ENCODE results near the gene NDUFB10. TPM values are rescaled to one million over a fixed set of nuclear protein-coding genes. Genes with fewer than 3 reads are reported as not detected.
A peak's percentile ranks its signal among the peaks of the same experiment; 100 is the strongest.

Gene NDUFB10
- total RNA-seq, 4 donors from 2014 or later, result 137 to 496 (median 250) TPM

GRCh38 chr16:1979271-1980029, 20.1 kb downstream of the NDUFB10 start:
- Histone ChIP-seq H3K27me3 (peaks cover 44% of the 10 kb centered on the region), H3K36me3 (peaks cover 0 to 12% (median 7%) of the 10 kb centered on the region in 4 donors), H3K4me1 (peaks cover 7 to 49% (median 42%) of the 10 kb centered on the region in 4 donors), H3K4me3 (peak overlapping the region in 3 of 4 donors; percentile 36 to 47 (median 39)), H3K27ac (peak overlapping the region; percentile 91 to 95 (median 93)), H3K9me3 (no peaks in the 10 kb centered on the region)
- peak; percentile 92 for DNase-seq
- in situ Hi-C loops (cut with MboI; ENCODE audit: low pct_ligation_motif_present in 1 of 4, low pct_unique_long_range_greater_than_20kb in 1 of 4, low sequenced_read_pairs in 3 of 4), result no loop called here
- peak; percentile 22 to 92 (median 92) for TF ChIP-seq POLR2AphosphoS5 (IDR thresholded peaks at IDR 0.05)
- TF ChIP-seq EP300 (IDR thresholded peaks at IDR 0.05; ENCODE audit: low read depth), result no peak
- TF ChIP-seq CTCF (IDR thresholded peaks at IDR 0.05), result no peak
- peak; percentile 91 for TF ChIP-seq POLR2A (IDR thresholded peaks at IDR 0.05)
- intact Hi-C loops (cut with DNase I; ENCODE audit: low total_unique reads), result loop anchor here (10.0 kb wide), 1 partner anchor 685 kb away; no protein-coding TSS in a partner anchor
- WGBS, 2 donors (ENCODE audit: low coverage in 1 of 2), result 35% methylated on average over 58 of the region's 70 CpGs; no CpG with 5 or more reads in 1 of the 2 donors

DNA sequence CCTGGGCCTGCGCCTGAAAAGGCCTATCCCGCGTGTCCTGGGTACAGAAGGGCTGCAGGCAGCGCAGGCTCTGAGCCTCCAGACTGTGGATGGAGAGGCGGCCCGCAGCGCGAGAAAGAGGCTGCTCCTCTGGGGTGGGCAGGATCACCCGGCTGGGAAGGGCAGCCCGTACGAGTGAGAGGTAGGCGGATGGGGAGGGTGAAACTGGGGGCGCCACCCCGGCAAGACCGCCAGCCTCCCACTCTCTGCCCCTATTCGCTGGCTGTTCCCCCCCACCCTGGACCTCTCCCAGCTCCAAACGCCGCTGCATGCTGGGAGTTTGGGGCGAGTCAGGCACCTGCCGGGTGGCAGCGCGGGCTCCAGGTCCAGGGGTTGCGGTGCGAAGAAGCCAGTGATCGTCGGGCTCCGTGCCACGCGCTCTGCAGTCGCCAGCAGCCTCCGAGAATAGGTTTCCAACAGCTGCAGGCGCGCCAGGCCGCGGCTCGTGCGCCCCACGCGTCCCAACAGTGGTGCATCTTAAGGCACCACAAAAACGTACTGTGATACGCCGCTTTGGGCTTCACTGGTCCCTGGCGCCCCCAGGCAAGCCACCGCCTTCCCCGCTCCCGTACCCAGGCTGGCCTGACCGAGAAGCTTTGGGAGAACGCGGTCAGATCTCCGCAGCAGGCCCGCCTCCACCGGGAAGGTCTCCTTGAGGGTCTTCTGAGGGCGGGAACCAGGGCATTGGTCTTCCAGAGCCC, 20.9 kb downstream of the NDUFB10 start:
- 10% methylated on average over 48 of the region's 53 CpGs; no CpG with 5 or more reads in 1 of the 2 donors for WGBS, 2 donors (ENCODE audit: low coverage in 1 of 2)
- H3K27me3 ChIP-seq, result peaks cover 44% of the 10 kb centered on the region

DNA sequence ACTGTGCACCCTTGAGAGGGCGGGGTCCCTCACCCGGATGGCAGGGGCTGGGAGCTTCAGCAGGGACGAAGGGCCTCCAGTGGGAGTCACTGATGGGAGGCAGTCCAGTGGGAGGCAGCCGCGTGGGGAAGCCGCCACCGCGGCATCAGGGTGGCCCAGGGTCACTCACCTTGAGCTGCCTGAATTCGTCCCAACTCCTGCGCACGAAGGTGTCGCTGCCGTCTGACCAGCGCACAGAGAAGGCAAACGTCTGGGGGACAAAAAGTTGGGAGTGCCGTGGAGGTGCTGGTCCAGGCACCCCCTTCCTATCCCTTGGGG, 21.4 kb downstream of the NDUFB10 start:
- H3K4me1 ChIP-seq, result peaks cover 17 to 62% (median 54%) of the 10 kb centered on the region in 4 donors
- H3K4me3 ChIP-seq, result peak overlapping the region in 3 of 4 donors; percentile 4 to 47 (median 39)

More for the DNA sequence above, 20.9 kb downstream of the NDUFB10 start:
- no peak for DNase-seq
- Histone ChIP-seq H3K36me3 (peaks cover 0 to 12% (median 7%) of the 10 kb centered on the region in 4 donors), H3K27ac (peak overlapping the region; percentile 91 to 95 (median 93)), H3K4me3 (peak overlapping the region in 3 of 4 donors; percentile 4 to 47 (median 39)), H3K4me1 (peaks cover 13 to 56% (median 48%) of the 10 kb centered on the region in 4 donors), H3K9me3 (no peaks in the 10 kb centered on the region)
- in situ Hi-C loops (cut with MboI; ENCODE audit: low pct_ligation_motif_present in 1 of 4, low pct_unique_long_range_greater_than_20kb in 1 of 4, low sequenced_read_pairs in 3 of 4), result no loop called here
- intact Hi-C loops (cut with DNase I; ENCODE audit: low total_unique reads), result loop anchor here (10.0 kb wide), 1 partner anchor 685 kb away; no protein-coding TSS in a partner anchor
- TF ChIP-seq EP300 (IDR thresholded peaks at IDR 0.05; ENCODE audit: low read depth) (no peak), CTCF (IDR thresholded peaks at IDR 0.05) (no peak), POLR2A (IDR thresholded peaks at IDR 0.05) (peak; percentile 16), POLR2AphosphoS5 (IDR thresholded peaks at IDR 0.05) (peak in 1 of 3 donors; percentile 26)

More for the DNA sequence above, 21.4 kb downstream of the NDUFB10 start:
- intact Hi-C loops (cut with DNase I; ENCODE audit: low total_unique reads), result loop anchor here (10.0 kb wide), 1 partner anchor 684 kb away; no protein-coding TSS in a partner anchor
- H3K27me3 ChIP-seq, result peaks cover 44% of the 10 kb centered on the region
- no peak for DNase-seq
- H3K9me3 ChIP-seq, result no peaks in the 10 kb centered on the region
- H3K27ac ChIP-seq, result peak overlapping the region; percentile 91 to 95 (median 93)
- in situ Hi-C loops (cut with MboI; ENCODE audit: low pct_ligation_motif_present in 1 of 4, low pct_unique_long_range_greater_than_20kb in 1 of 4, low sequenced_read_pairs in 3 of 4), result no loop called here
- peaks cover 0 to 12% (median 4%) of the 10 kb centered on the region in 4 donors for H3K36me3 ChIP-seq
- TF ChIP-seq CTCF (IDR thresholded peaks at IDR 0.05), result no peak
- no peak for TF ChIP-seq POLR2AphosphoS5 (IDR thresholded peaks at IDR 0.05)
- no peak for TF ChIP-seq POLR2A (IDR thresholded peaks at IDR 0.05)
- TF ChIP-seq EP300 (IDR thresholded peaks at IDR 0.05; ENCODE audit: low read depth), result no peak
- WGBS, 2 donors (ENCODE audit: low coverage in 1 of 2), result 21% methylated on average over 14 of the region's 16 CpGs; no CpG with 5 or more reads in 1 of the 2 donors
